OCI-LY7 (cell line): ENCODE results near the gene ANKRD44. TPM values are rescaled to one million over a fixed set of nuclear protein-coding genes. Genes with fewer than 3 reads are reported as not detected.

ENCODE experiments used
- BruUV-seq: library from RNA; stranded (reverse); fragments of 400-500 nt; replicated peaks from 2 replicates; lab custom pipeline; 2021; lab: Mats Ljungman, UMichigan
- CTCF ChIA-PET: fragments of 300-600 bp; sonication (Branson Sonifier 250); formaldehyde crosslinking; loops from one replicate; lab custom pipeline; 2022; ENCODE audit warnings: antibody characterized with exemption; ENCODE audit not compliant: unreplicated experiment; lab: Charles Lee
- POLR2A ChIA-PET: fragments of 300-600 bp; sonication (Branson Sonifier 250); formaldehyde crosslinking; loops from one replicate; lab custom pipeline; 2022; ENCODE audit warnings: antibody characterized with exemption; lab: Charles Lee
- DNase-seq: peaks from one replicate; pipeline ENCODE4 v3.0.0-alpha.2; 2015; ENCODE audit warnings: low spot score
- H2AFZ ChIP-seq: fragments of 200-600 bp; sonication (generic), shearing (Covaris generic); 2 replicates; pipeline ENCODE4 v1.6.1; 2014; ENCODE audit warnings: mild to moderate bottlenecking, antibody characterized with exemption, low read length, moderate library complexity
- H3K27ac ChIP-seq: fragments of 200-600 bp; sonication (generic); 2 replicates; pipeline ENCODE4 v1.5.1; 2014; ENCODE audit warnings: mixed run types, low read depth, mild to moderate bottlenecking, moderate library complexity, low read length, inconsistent platforms; ENCODE audit not compliant: poor library complexity, severe bottlenecking
- H3K36me3 ChIP-seq: fragments of 200-600 bp; sonication (generic); 2 replicates; pipeline ENCODE4 v1.6.1; 2014; ENCODE audit warnings: mild to moderate bottlenecking, antibody characterized with exemption, low read length, moderate library complexity, mixed read lengths; ENCODE audit not compliant: insufficient read depth
- H3K4me1 ChIP-seq: fragments of 200-600 bp; sonication (generic); 2 replicates; pipeline ENCODE4 v1.5.1; 2014; ENCODE audit warnings: mild to moderate bottlenecking, low read length; ENCODE audit not compliant: insufficient read depth, poor library complexity, severe bottlenecking
- H3K4me2 ChIP-seq: fragments of 200-600 bp; sonication (generic); 2 replicates; pipeline ENCODE4 v1.6.1; 2014; ENCODE audit warnings: mild to moderate bottlenecking, low read length
- H3K4me3 ChIP-seq: fragments of 200-600 bp; sonication (generic); 2 replicates; pipeline ENCODE4 v1.5.1; 2014; ENCODE audit warnings: mild to moderate bottlenecking, low read depth, low read length; ENCODE audit not compliant: poor library complexity, severe bottlenecking
- H3K79me2 ChIP-seq: fragments of 200-600 bp; sonication (generic); 2 replicates; pipeline ENCODE4 v1.6.1; 2016; ENCODE audit warnings: low read depth, mild to moderate bottlenecking, low read length, moderate library complexity, mixed read lengths; ENCODE audit not compliant: insufficient read depth
- H3K9me2 ChIP-seq: fragments of 200-600 bp; sonication (generic); 2 replicates; pipeline ENCODE4 v1.6.1; 2016; ENCODE audit warnings: mild to moderate bottlenecking, low read length, mixed read lengths; ENCODE audit not compliant: insufficient read depth
- H3K9me3 ChIP-seq: fragments of 200-600 bp; sonication (generic); 2 replicates; pipeline ENCODE4 v1.6.1; 2014; ENCODE audit warnings: mild to moderate bottlenecking, mixed run types, low read length, mixed read lengths
- H4K20me1 ChIP-seq: fragments of 200-600 bp; sonication (generic); 2 replicates; pipeline ENCODE4 v1.6.1; 2014; ENCODE audit warnings: mild to moderate bottlenecking, antibody characterized with exemption, low read length, moderate library complexity, mixed read lengths; ENCODE audit not compliant: insufficient read depth
- EZH2phosphoT487 ChIP-seq: fragments of 200-600 bp; sonication (generic); IDR thresholded peaks from 2 replicates; pipeline ENCODE4 v1.6.1; 2018; ENCODE audit warnings: low read depth, borderline replicate concordance, mild to moderate bottlenecking, mixed run types, antibody characterized with exemption, low read length, moderate library complexity, mixed read lengths
- intact Hi-C: fragments of 100-400 bp; cut with micrococcal nuclease; formaldehyde crosslinking; loops from one replicate; pipeline ENCODE4 v1.10.0; 2022; ENCODE audit not compliant: unreplicated experiment
- total RNA-seq, 2 experiments: library from RNA; depleted of rRNA in 1 of 2; stranded (reverse); fragments of >200 nt in 1 of 2; shearing (Covaris generic) in 1 of 2; gene quantifications; 2 replicates each; pipeline ENCODE4 v1.2.3, GENCODE V29; 2014 to 2022
- TF ChIP-seq, protein P1 (sequence below): fragments of 200-600 bp; sonication (generic); conservative IDR thresholded peaks from 2 replicates; pipeline ENCODE4 v1.5.1; 2014; ENCODE audit warnings: mild to moderate bottlenecking, antibody characterized with exemption, low read length, moderate library complexity, mixed read lengths

Gene ANKRD44
- total RNA-seq, 2 experiments from 2014 or later, result 69.4 to 73.7 TPM

DNA sequence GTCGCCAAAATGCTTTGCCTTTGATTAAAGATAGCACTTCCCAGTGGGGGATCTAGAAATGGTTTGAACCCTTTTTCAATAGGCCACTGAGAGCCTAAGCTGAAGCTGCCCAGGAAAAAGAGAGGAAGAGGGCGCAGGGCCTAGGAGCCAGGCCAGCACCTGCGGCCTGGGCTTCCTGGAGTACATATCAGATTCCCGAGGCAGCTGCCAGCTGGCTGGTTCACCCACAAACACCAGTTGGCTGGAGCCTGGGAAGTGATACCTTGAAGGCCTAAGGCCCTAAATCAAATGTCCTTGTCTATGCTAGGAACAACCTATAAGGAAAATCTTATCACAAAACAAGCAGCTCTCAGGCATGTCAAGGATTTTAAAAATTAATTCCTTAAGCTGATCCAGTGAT, 37.1 kb downstream of the ANKRD44 start:
- H3K9me2 ChIP-seq, result no peaks in the 10 kb centered on the region
- DNase-seq, result no peak
- ChIA-PET CTCF (interaction anchor here (1.5 kb wide), 1 partner anchor 16 kb away, joined by 4 read pairs; no protein-coding TSS in a partner anchor), POLR2A (interaction anchor here (0.6 to 1.2 kb wide), 9 partner anchors 9 to 1680 kb away, joined by 3 to 6 read pairs (median 3); no protein-coding TSS in a partner anchor)
- intact Hi-C loops, result no loop called here
- H3K27ac ChIP-seq, result no peak overlapping the region
- H3K4me2 ChIP-seq, result no peak overlapping the region
- no peak overlapping the region for H2AFZ ChIP-seq
- no peak overlapping the region for H3K4me3 ChIP-seq
- no peaks in the 10 kb centered on the region; the same call in 1 of the 2 replicates for H3K36me3 ChIP-seq
- H3K4me1 ChIP-seq, result peaks cover 10% of the 10 kb centered on the region
- no TSS peak for BruUV-seq
- H3K79me2 ChIP-seq, result peaks cover 59% of the 10 kb centered on the region
- no peaks in the 10 kb centered on the region for H3K9me3 ChIP-seq
- no peaks in the 10 kb centered on the region for H4K20me1 ChIP-seq
- no peak for TF ChIP-seq EZH2phosphoT487
- TF ChIP-seq, protein P1, sequence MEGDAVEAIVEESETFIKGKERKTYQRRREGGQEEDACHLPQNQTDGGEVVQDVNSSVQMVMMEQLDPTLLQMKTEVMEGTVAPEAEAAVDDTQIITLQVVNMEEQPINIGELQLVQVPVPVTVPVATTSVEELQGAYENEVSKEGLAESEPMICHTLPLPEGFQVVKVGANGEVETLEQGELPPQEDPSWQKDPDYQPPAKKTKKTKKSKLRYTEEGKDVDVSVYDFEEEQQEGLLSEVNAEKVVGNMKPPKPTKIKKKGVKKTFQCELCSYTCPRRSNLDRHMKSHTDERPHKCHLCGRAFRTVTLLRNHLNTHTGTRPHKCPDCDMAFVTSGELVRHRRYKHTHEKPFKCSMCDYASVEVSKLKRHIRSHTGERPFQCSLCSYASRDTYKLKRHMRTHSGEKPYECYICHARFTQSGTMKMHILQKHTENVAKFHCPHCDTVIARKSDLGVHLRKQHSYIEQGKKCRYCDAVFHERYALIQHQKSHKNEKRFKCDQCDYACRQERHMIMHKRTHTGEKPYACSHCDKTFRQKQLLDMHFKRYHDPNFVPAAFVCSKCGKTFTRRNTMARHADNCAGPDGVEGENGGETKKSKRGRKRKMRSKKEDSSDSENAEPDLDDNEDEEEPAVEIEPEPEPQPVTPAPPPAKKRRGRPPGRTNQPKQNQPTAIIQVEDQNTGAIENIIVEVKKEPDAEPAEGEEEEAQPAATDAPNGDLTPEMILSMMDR, result no peak

DNA sequence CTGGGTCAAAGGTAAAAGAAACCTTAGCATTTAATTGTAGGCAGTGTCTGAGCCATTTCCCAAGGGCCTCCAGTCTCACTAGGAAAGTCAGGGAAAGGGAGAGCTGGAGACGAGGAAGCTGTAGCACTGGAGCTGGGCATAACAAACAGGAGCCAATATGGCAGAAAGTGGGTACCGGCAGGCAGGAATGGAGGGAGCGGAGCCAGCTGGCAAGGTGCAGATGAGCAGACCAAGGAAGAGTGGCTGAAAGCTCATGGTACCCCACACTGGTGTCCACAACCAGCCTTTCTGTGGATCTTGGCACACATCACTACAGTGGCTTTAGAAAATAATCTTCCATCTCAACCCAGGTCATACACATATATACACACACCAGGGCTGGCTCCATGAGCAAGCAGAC, 40.0 kb downstream of the ANKRD44 start:
- no peak for TF ChIP-seq EZH2phosphoT487
- TF ChIP-seq, protein P1, result no peak
- no peak overlapping the region for H3K27ac ChIP-seq
- peaks cover 9% of the 10 kb centered on the region for H4K20me1 ChIP-seq
- intact Hi-C loops, result no loop called here
- ChIA-PET CTCF (no interaction called here), POLR2A (interaction anchor here (0.7 to 1.5 kb wide), 3 partner anchors 57 to 77 kb away, joined by 3 read pairs; no protein-coding TSS in a partner anchor)
- DNase-seq, result no peak
- no peaks in the 10 kb centered on the region; the same call in 1 of the 2 replicates for H3K36me3 ChIP-seq
- no peak overlapping the region for H2AFZ ChIP-seq
- H3K9me3 ChIP-seq, result no peaks in the 10 kb centered on the region
- H3K9me2 ChIP-seq, result no peaks in the 10 kb centered on the region
- peaks cover 68% of the 10 kb centered on the region for H3K79me2 ChIP-seq
- no TSS peak for BruUV-seq
- H3K4me1 ChIP-seq, result peaks cover 10% of the 10 kb centered on the region
- H3K4me3 ChIP-seq, result no peak overlapping the region
- H3K4me2 ChIP-seq, result no peak overlapping the region

DNA sequence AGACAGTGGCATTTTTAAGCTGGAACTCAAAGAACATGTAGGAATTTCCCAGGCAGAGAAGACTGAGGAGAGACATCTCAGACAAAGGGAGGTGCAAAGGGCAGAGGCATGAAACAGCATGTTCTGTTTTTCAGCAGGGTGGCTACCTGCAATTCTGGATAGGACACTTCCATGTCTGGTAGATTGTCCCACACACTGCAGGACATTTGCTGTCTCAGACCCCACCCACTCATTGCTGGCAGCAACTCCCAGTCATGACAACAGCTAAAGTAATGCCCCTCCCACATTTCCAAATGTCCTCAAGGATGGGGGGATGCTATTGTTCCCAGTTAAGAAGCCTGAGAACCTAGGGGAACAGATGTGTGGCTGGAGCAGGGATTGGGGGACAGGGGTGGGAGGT, 40.8 kb downstream of the ANKRD44 start:
- Histone ChIP-seq H3K79me2 (peaks cover 69% of the 10 kb centered on the region), H3K9me2 (no peaks in the 10 kb centered on the region), H4K20me1 (peaks cover 9% of the 10 kb centered on the region), H3K27ac (no peak overlapping the region), H3K4me3 (no peak overlapping the region), H3K4me2 (no peak overlapping the region), H3K36me3 (no peaks in the 10 kb centered on the region; the same call in 1 of the 2 replicates), H3K9me3 (no peaks in the 10 kb centered on the region), H3K4me1 (peaks cover 9% of the 10 kb centered on the region), H2AFZ (no peak overlapping the region)
- no peak for TF ChIP-seq EZH2phosphoT487
- TF ChIP-seq, protein P1, result no peak
- ChIA-PET POLR2A (interaction anchor here (0.6 to 1.8 kb wide), 4 partner anchors 13 to 86 kb away, joined by 3 to 4 read pairs (median 4); no protein-coding TSS in a partner anchor), CTCF (no interaction called here)
- DNase-seq, result no peak
- no TSS peak for BruUV-seq
- intact Hi-C loops, result no loop called here
